ENCODE data around the gene SLC25A51. TPM values are rescaled to one million over a fixed set of nuclear protein-coding genes. Genes with fewer than 3 reads are reported as not detected.

The SLC25A51 gene
- total RNA-seq, 1 experiment from 2014 or later = 23.4 TPM

DNA sequence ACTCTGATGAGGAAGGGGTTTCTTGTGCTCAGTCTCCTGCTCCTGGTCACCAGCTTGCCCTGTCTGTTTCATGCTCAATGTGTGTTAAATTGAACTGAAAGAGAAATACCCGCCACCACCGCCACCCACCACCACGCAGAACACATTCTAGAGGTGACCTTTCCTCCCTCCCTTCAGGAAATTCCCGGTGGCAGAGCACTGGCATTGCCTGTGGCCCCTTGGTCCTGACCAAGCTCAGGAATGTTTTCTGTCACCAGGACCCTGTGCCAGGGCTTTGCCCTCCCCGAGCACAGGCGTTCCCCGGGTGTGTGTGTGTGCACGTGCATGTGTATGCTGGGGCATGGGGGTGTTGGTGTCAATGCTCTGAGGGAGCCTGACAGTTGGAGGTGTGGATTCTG is 10.2 kb upstream of the SLC25A51 start:
- in situ Hi-C loops (cut with HindIII; ENCODE audit: low pct_unique_long_range_greater_than_20kb, low sequenced_read_pairs) (no loop called here), intact Hi-C loops (cut with micrococcal nuclease; ENCODE audit: unreplicated experiment) (loop anchor here (5.0 kb wide), 2 partner anchors 118 to 448 kb away; no protein-coding TSS in a partner anchor)
- H3K4me3 ChIP-seq (ENCODE audit: low read depth in 2 of 2, low read length in 2 of 2) = no peak overlapping the region
- ATAC-seq (peak; percentile 14), DNase-seq (ENCODE audit: low read depth, low spot score) (no peak)
- H3K4me1 ChIP-seq (ENCODE audit: control insufficient read depth, insufficient read depth, low read length) = peaks cover 29% of the 10 kb centered on the region
- no peaks in the 10 kb centered on the region; the same call in none of the 2 replicates for H3K36me3 ChIP-seq (ENCODE audit: control insufficient read depth, insufficient read depth, low read length)
- ChIA-PET POLR2A (no interaction called here), CTCF (no interaction called here)
- H3K27ac ChIP-seq (ENCODE audit: low read length) = no peak overlapping the region; the same call in 1 of the 2 replicates
- TF ChIP-seq TCF7L2 (IDR thresholded peaks at IDR 0.05; ENCODE audit: low read depth, low read length) (no peak), SIN3A (IDR thresholded peaks at IDR 0.05; ENCODE audit: borderline replicate concordance, insufficient read depth, low read depth, low read length) (no peak), POLR2AphosphoS5 (IDR thresholded peaks at IDR 0.05; ENCODE audit: low read depth, low read length) (no peak)
- TF ChIP-seq, protein P1, sequence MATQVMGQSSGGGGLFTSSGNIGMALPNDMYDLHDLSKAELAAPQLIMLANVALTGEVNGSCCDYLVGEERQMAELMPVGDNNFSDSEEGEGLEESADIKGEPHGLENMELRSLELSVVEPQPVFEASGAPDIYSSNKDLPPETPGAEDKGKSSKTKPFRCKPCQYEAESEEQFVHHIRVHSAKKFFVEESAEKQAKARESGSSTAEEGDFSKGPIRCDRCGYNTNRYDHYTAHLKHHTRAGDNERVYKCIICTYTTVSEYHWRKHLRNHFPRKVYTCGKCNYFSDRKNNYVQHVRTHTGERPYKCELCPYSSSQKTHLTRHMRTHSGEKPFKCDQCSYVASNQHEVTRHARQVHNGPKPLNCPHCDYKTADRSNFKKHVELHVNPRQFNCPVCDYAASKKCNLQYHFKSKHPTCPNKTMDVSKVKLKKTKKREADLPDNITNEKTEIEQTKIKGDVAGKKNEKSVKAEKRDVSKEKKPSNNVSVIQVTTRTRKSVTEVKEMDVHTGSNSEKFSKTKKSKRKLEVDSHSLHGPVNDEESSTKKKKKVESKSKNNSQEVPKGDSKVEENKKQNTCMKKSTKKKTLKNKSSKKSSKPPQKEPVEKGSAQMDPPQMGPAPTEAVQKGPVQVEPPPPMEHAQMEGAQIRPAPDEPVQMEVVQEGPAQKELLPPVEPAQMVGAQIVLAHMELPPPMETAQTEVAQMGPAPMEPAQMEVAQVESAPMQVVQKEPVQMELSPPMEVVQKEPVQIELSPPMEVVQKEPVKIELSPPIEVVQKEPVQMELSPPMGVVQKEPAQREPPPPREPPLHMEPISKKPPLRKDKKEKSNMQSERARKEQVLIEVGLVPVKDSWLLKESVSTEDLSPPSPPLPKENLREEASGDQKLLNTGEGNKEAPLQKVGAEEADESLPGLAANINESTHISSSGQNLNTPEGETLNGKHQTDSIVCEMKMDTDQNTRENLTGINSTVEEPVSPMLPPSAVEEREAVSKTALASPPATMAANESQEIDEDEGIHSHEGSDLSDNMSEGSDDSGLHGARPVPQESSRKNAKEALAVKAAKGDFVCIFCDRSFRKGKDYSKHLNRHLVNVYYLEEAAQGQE (IDR thresholded peaks at IDR 0.05; ENCODE audit: insufficient read depth in 1 of 2, low read depth in 2 of 2, low read length in 1 of 2) = no peak
- H3K9me3 ChIP-seq (ENCODE audit: control insufficient read depth, insufficient read depth, low read depth, low read length) = no peaks in the 10 kb centered on the region
- no peaks in the 10 kb centered on the region for H3K27me3 ChIP-seq (ENCODE audit: control insufficient read depth, insufficient read depth, low read length)
- no TSS peak for BruUV-seq (replicated peaks)

DNA sequence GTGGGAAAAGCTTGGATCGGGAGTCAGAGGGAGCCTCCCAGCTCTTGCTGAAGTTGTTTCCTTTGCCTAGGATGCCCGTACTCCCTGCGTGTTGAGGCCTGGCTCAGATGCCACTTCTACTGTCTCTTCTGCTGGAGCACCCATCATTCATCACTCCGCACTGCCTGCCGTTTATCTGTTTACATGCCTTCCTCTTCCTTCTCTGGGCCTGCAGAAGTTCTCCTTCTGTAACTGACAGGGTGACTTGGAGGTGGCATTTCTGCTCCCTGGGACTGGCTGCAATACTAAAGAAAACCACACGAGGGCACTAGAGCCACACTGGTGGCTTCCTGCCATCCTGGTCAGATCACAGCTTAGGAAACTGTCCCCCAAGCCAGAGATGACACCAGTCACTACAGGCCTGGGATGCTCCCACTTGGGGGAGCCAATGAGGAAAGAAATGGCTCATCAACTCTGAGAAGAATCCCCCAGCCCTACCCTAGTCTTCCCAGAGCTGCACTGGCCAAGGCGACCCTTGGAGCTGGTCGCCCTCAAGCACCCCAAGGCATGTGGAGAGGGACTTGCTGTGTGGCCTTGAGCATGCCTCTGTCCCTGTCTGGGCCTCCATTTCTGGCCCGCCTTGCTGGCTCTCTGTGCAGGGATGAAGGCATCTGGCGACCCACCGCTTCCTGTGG is 9.7 kb upstream of the SLC25A51 start:
- ATAC-seq = peak; percentile 75
- ChIA-PET CTCF (no interaction called here), POLR2A (no interaction called here)
- no peaks in the 10 kb centered on the region for H3K27me3 ChIP-seq (ENCODE audit: control insufficient read depth, insufficient read depth, low read length)
- no peak for TF ChIP-seq TCF7L2 (IDR thresholded peaks at IDR 0.05; ENCODE audit: low read depth, low read length)
- TF ChIP-seq, protein P2, sequence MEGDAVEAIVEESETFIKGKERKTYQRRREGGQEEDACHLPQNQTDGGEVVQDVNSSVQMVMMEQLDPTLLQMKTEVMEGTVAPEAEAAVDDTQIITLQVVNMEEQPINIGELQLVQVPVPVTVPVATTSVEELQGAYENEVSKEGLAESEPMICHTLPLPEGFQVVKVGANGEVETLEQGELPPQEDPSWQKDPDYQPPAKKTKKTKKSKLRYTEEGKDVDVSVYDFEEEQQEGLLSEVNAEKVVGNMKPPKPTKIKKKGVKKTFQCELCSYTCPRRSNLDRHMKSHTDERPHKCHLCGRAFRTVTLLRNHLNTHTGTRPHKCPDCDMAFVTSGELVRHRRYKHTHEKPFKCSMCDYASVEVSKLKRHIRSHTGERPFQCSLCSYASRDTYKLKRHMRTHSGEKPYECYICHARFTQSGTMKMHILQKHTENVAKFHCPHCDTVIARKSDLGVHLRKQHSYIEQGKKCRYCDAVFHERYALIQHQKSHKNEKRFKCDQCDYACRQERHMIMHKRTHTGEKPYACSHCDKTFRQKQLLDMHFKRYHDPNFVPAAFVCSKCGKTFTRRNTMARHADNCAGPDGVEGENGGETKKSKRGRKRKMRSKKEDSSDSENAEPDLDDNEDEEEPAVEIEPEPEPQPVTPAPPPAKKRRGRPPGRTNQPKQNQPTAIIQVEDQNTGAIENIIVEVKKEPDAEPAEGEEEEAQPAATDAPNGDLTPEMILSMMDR (IDR thresholded peaks at IDR 0.05) = peak; percentile 90
- TF ChIP-seq POLR2AphosphoS5 (IDR thresholded peaks at IDR 0.05; ENCODE audit: low read depth, low read length) = no peak
- TF ChIP-seq, protein P1 (IDR thresholded peaks at IDR 0.05; ENCODE audit: insufficient read depth in 1 of 2, low read depth in 2 of 2, low read length in 1 of 2) = no peak
- TF ChIP-seq SIN3A (IDR thresholded peaks at IDR 0.05; ENCODE audit: borderline replicate concordance, insufficient read depth, low read depth, low read length) = no peak
- H3K9me3 ChIP-seq (ENCODE audit: control insufficient read depth, insufficient read depth, low read depth, low read length) = no peaks in the 10 kb centered on the region
- intact Hi-C loops (cut with micrococcal nuclease; ENCODE audit: unreplicated experiment) (loop anchor here (5.0 kb wide), 2 partner anchors 119 to 449 kb away; no protein-coding TSS in a partner anchor), in situ Hi-C loops (cut with HindIII; ENCODE audit: low pct_unique_long_range_greater_than_20kb, low sequenced_read_pairs) (no loop called here)
- DNase-seq (ENCODE audit: low read depth, low spot score) = peak; percentile 70
- no TSS peak for BruUV-seq (replicated peaks)
- H3K27ac ChIP-seq (ENCODE audit: low read length) = no peak overlapping the region; the same call in 1 of the 2 replicates
- peaks cover 34% of the 10 kb centered on the region for H3K4me1 ChIP-seq (ENCODE audit: control insufficient read depth, insufficient read depth, low read length)
- no peaks in the 10 kb centered on the region; the same call in 1 of the 2 replicates for H3K36me3 ChIP-seq (ENCODE audit: control insufficient read depth, insufficient read depth, low read length)
- no peak overlapping the region for H3K4me3 ChIP-seq (ENCODE audit: low read depth in 2 of 2, low read length in 2 of 2)
